ENCODE measurements around the gene FAM217B.

Gene FAM217B

GRCh38 chr20:59936409-59936808 lies 3.8 kb upstream of the FAM217B start:
- H3K36me3 Mint-ChIP-seq (ENCODE audit: low read depth), result peaks cover 14% of the 10 kb centered on the region
- H3K4me1 Mint-ChIP-seq, result peaks cover 39% of the 10 kb centered on the region
- no peak overlapping the region for H3K27ac Mint-ChIP-seq

DNA sequence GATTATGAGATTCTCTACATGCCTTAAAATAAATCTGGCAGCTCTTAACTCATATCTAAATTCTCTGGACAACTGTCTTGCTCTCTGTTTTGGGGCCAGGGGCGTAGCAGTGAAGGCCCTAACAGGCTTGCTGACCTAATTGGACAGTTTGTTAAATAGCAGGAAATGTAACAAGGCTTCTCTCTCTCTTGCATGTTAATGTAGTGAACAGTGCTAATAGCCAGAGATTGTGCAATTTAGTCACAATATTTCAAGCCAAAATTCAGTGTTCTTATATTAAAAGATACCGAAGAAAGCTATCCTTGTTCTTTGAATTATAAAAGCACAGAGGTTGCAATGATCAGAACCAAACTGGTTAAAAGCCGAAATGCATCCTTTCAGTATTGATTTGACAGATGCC lies 3.0 kb upstream of the FAM217B start:
- Mint-ChIP-seq H3K27me3 (ENCODE audit: low read depth, poor library complexity) (peaks cover 29% of the 10 kb centered on the region), H3K9me3 (no peaks in the 10 kb centered on the region), H3K4me1 (peaks cover 39% of the 10 kb centered on the region), H3K27ac (no peak overlapping the region), H3K4me3 (no peak overlapping the region), H3K36me3 (ENCODE audit: low read depth) (peaks cover 14% of the 10 kb centered on the region)
- DNase-seq, result no peak
- no peak for TF ChIP-seq CTCF (IDR thresholded peaks at IDR 0.05)

More at GRCh38 chr20:59936409-59936808, 3.8 kb upstream of the FAM217B start:
- DNase-seq, result no peak
- Mint-ChIP-seq H3K27me3 (ENCODE audit: low read depth, poor library complexity) (peaks cover 29% of the 10 kb centered on the region), H3K4me3 (no peak overlapping the region), H3K9me3 (no peaks in the 10 kb centered on the region)
- no peak for TF ChIP-seq CTCF (IDR thresholded peaks at IDR 0.05)

GRCh38 chr20:59938221-59938620 lies 2.0 kb upstream of the FAM217B start:
- peak overlapping the region; percentile 83 for H3K4me3 Mint-ChIP-seq
- DNase-seq, result no peak
- H3K27me3 Mint-ChIP-seq (ENCODE audit: low read depth, poor library complexity), result peaks cover 29% of the 10 kb centered on the region
- H3K4me1 Mint-ChIP-seq, result peaks cover 43% of the 10 kb centered on the region
- no peak overlapping the region for H3K27ac Mint-ChIP-seq
- H3K9me3 Mint-ChIP-seq, result no peaks in the 10 kb centered on the region
- H3K36me3 Mint-ChIP-seq (ENCODE audit: low read depth), result peaks cover 14% of the 10 kb centered on the region
- TF ChIP-seq CTCF (IDR thresholded peaks at IDR 0.05), result no peak

- no peak for TF ChIP-seq CTCF (IDR thresholded peaks at IDR 0.05)
- Mint-ChIP-seq H3K27ac (no peak overlapping the region), H3K9me3 (no peaks in the 10 kb centered on the region), H3K27me3 (ENCODE audit: low read depth, poor library complexity) (peaks cover 29% of the 10 kb centered on the region), H3K36me3 (ENCODE audit: low read depth) (peaks cover 14% of the 10 kb centered on the region), H3K4me3 (peak overlapping the region; percentile 83), H3K4me1 (peaks cover 43% of the 10 kb centered on the region)
- DNase-seq, result no peak
Observed at GRCh38 chr20:59938696-59939051, 1.5 kb upstream of the FAM217B start.

DNA sequence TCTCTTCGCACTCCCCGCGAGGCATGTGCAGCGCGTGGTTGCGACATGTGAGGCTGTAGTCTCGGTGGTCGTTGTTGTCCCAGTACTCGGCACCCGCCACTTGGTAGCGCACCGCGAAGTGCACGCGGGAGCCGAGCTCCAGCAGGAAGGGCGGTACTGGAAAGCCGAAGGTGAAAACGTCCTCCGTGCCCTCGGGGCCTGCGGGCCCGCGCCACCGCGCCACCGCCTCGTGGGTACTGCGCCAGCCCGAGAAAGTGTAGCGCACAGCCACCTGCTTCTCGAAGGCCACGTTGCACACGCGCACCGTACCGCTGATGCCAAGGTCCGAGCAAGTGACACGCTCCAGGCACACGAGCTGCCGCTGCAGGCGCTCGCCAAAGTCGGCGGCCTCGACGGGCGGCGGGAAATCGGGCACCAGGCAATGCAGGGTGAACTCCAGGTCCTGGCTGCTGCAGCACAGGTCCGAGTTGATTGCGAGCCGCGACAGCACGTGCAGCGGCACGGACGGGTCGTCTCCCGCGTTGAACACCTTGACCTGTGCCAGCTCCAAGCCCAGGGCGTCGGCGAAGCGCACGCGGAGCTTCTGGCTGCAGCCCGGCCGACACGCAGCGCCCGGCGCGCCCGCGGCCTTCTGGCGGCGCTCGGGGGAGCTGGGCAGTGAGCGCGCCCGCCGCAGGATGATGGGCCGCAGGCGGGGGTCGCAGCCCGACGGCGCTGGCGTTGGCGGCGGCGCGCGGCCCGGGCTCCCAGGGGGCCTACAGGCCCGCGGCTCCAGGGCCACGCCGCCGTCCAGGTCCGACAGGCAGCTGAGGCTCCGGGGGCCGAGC lies 924 bp upstream of the FAM217B start:
- Mint-ChIP-seq H3K36me3 (ENCODE audit: low read depth) (peaks cover 18% of the 10 kb centered on the region), H3K4me1 (peaks cover 47% of the 10 kb centered on the region), H3K27ac (no peak overlapping the region), H3K9me3 (no peaks in the 10 kb centered on the region), H3K4me3 (peak overlapping the region; percentile 83), H3K27me3 (ENCODE audit: low read depth, poor library complexity) (peaks cover 27% of the 10 kb centered on the region)
- no peak for TF ChIP-seq CTCF (IDR thresholded peaks at IDR 0.05)
- peak; percentile 58 for DNase-seq

DNA sequence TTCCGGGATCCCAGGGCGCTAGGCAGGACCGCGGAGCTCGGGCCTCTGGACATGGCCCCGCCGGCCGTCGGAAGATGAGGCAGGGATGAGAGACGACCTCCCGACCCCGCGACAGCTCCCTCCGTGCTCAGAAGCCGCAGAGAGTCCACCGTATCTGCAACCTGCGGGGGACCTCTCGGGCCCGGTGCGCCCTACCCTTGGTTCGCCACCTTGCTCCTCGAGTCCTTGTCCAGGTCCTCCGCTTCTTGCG lies 385 bp upstream of the FAM217B start:
- peaks cover 24% of the 10 kb centered on the region for H3K27me3 Mint-ChIP-seq (ENCODE audit: low read depth, poor library complexity)
- H3K9me3 Mint-ChIP-seq, result no peaks in the 10 kb centered on the region
- no peak for DNase-seq
- peak overlapping the region; percentile 90 for H3K4me3 Mint-ChIP-seq
- H3K36me3 Mint-ChIP-seq (ENCODE audit: low read depth), result peaks cover 22% of the 10 kb centered on the region
- no peak for TF ChIP-seq CTCF (IDR thresholded peaks at IDR 0.05)
- peaks cover 52% of the 10 kb centered on the region for H3K4me1 Mint-ChIP-seq
- H3K27ac Mint-ChIP-seq, result peak overlapping the region; percentile 98

All from nephron progenitor cell (in vitro differentiated cells).